MM.1S (cell line): ENCODE data around the gene SLC25A48.

Source experiments
- DNase-seq: peaks from one replicate; pipeline ENCODE4 v3.0.0-alpha.2; 2015
- H2AFZ ChIP-seq: fragments of 300-600 bp; sonication (generic); 2 replicates; pipeline ENCODE4 v1.6.0; 2016; ENCODE audit warnings: antibody characterized with exemption, low read length
- H3F3A ChIP-seq: fragments of 300-600 bp; sonication (generic); 2 replicates; pipeline ENCODE4 v1.6.1; 2016; ENCODE audit warnings: mild to moderate bottlenecking, antibody characterized with exemption, low read length, moderate library complexity, mixed read lengths; ENCODE audit not compliant: insufficient read depth
- H3K27ac ChIP-seq: fragments of 300-600 bp; sonication (generic); 2 replicates; pipeline ENCODE4 v1.5.1; 2016; ENCODE audit warnings: mild to moderate bottlenecking, low read length
- H3K27me3 ChIP-seq: fragments of 300-600 bp; sonication (generic); replicated peaks from 2 replicates; pipeline ENCODE4 v1.6.0; 2016; ENCODE audit warnings: low read length; ENCODE audit not compliant: insufficient read depth
- H3K36me3 ChIP-seq: fragments of 300-600 bp; sonication (generic); replicated peaks from 2 replicates; pipeline ENCODE4 v1.6.1; 2016; ENCODE audit warnings: mild to moderate bottlenecking, low read length, mixed read lengths; ENCODE audit not compliant: insufficient read depth
- H3K4me1 ChIP-seq: fragments of 300-600 bp; sonication (generic); 2 replicates; pipeline ENCODE4 v1.6.1; 2016; ENCODE audit warnings: low read length, mixed read lengths
- H3K4me2 ChIP-seq: fragments of 300-600 bp; sonication (generic); 2 replicates; pipeline ENCODE4 v1.6.0; 2016; ENCODE audit warnings: low read depth, low read length
- H3K4me3 ChIP-seq: fragments of 300-600 bp; sonication (generic); 2 replicates; pipeline ENCODE4 v1.5.1; 2016; ENCODE audit warnings: low read length, mixed read lengths
- H3K79me2 ChIP-seq: fragments of 300-600 bp; sonication (generic); 2 replicates; pipeline ENCODE4 v1.6.1; 2016; ENCODE audit warnings: mixed run types, low read length, mixed read lengths
- H3K9ac ChIP-seq: fragments of 300-600 bp; sonication (generic); 2 replicates; pipeline ENCODE4 v1.6.1; 2016; ENCODE audit warnings: low read length, mixed read lengths
- H3K9me2 ChIP-seq: fragments of 300-600 bp; sonication (generic); replicated peaks from 2 replicates; pipeline ENCODE4 v1.6.1; 2016; ENCODE audit warnings: mild to moderate bottlenecking, low read length, mixed read lengths; ENCODE audit not compliant: insufficient read depth
- H3K9me3 ChIP-seq: fragments of 300-600 bp; sonication (generic); replicated peaks from 2 replicates; pipeline ENCODE4 v1.6.1; 2016; ENCODE audit warnings: mild to moderate bottlenecking, low read length, mixed read lengths; ENCODE audit not compliant: insufficient read depth
- H4K20me1 ChIP-seq: fragments of 300-600 bp; sonication (generic); 2 replicates; pipeline ENCODE4 v1.6.1; 2016; ENCODE audit warnings: mild to moderate bottlenecking, low read length, moderate library complexity, mixed read lengths; ENCODE audit not compliant: insufficient read depth
- CTCF ChIP-seq: fragments of 300-600 bp; sonication (generic); IDR thresholded peaks from 2 replicates; pipeline ENCODE4 v1.5.1; 2016; ENCODE audit warnings: antibody characterized with exemption, low read length, mixed read lengths
- EZH2 ChIP-seq: fragments of 300-600 bp; sonication (generic); optimal IDR thresholded peaks from 2 replicates; pipeline ENCODE3; 2017; ENCODE audit warnings: low read depth, mild to moderate bottlenecking, antibody characterized with exemption, low read length, mixed read lengths
- EZH2phosphoT487 ChIP-seq: fragments of 300-600 bp; sonication (generic); IDR thresholded peaks from 2 replicates; pipeline ENCODE4 v1.6.1; 2018; ENCODE audit warnings: antibody characterized with exemption, low read length

Gene SLC25A48

GRCh38 chr5:135915466-135916001 is 81.1 kb downstream of the SLC25A48 start:
- H3K36me3 ChIP-seq: no peaks in the 10 kb centered on the region
- no peaks in the 10 kb centered on the region for H3K9me2 ChIP-seq
- H3K9ac ChIP-seq: no peak overlapping the region
- H3K4me3 ChIP-seq: no peak overlapping the region
- H3K27me3 ChIP-seq: no peaks in the 10 kb centered on the region
- DNase-seq: no peak
- H3F3A ChIP-seq: no peaks in the 10 kb centered on the region
- no peaks in the 10 kb centered on the region for H3K9me3 ChIP-seq
- no peak overlapping the region for H3K4me2 ChIP-seq
- H3K79me2 ChIP-seq: no peaks in the 10 kb centered on the region
- no peaks in the 10 kb centered on the region for H4K20me1 ChIP-seq
- no peaks in the 10 kb centered on the region for H3K4me1 ChIP-seq
- TF ChIP-seq CTCF (no peak), EZH2phosphoT487 (no peak), EZH2 (no peak)
- H3K27ac ChIP-seq: no peak overlapping the region
- H2AFZ ChIP-seq: no peak overlapping the region

- Histone ChIP-seq H4K20me1 (no peaks in the 10 kb centered on the region), H3K9ac (no peak overlapping the region), H3K9me2 (no peaks in the 10 kb centered on the region), H2AFZ (no peak overlapping the region), H3F3A (no peaks in the 10 kb centered on the region), H3K36me3 (no peaks in the 10 kb centered on the region), H3K4me3 (no peak overlapping the region), H3K27ac (no peak overlapping the region), H3K4me1 (no peaks in the 10 kb centered on the region), H3K27me3 (no peaks in the 10 kb centered on the region), H3K79me2 (no peaks in the 10 kb centered on the region), H3K9me3 (no peaks in the 10 kb centered on the region), H3K4me2 (no peak overlapping the region)
- peak; percentile 14 for DNase-seq
- TF ChIP-seq EZH2 (no peak), EZH2phosphoT487 (no peak), CTCF (no peak)
Observed at GRCh38 chr5:135916638-135917263, 82.3 kb downstream of the SLC25A48 start.

GRCh38 chr5:135920199-135920598 is 85.7 kb downstream of the SLC25A48 start:
- no peak overlapping the region for H2AFZ ChIP-seq
- H3K9me2 ChIP-seq: no peaks in the 10 kb centered on the region
- H3K79me2 ChIP-seq: no peaks in the 10 kb centered on the region
- no peaks in the 10 kb centered on the region for H3K36me3 ChIP-seq
- no peaks in the 10 kb centered on the region for H3K4me1 ChIP-seq
- no peak overlapping the region for H3K4me3 ChIP-seq
- H3K9me3 ChIP-seq: no peaks in the 10 kb centered on the region
- no peak overlapping the region for H3K9ac ChIP-seq
- no peaks in the 10 kb centered on the region for H3K27me3 ChIP-seq
- TF ChIP-seq EZH2: no peak
- TF ChIP-seq EZH2phosphoT487: no peak
- TF ChIP-seq CTCF: no peak
- no peak overlapping the region for H3K4me2 ChIP-seq
- no peaks in the 10 kb centered on the region for H3F3A ChIP-seq
- no peak overlapping the region for H3K27ac ChIP-seq
- DNase-seq: no peak
- no peaks in the 10 kb centered on the region for H4K20me1 ChIP-seq
